GM19397 (cell line): ENCODE results near the gene NAV2.
A peak's percentile ranks its signal among the peaks of the same experiment; 100 is the strongest.
"Not testable (repeated sequence)": the region's sequence is repeated elsewhere in the genome, so short reads cannot be mapped to it uniquely, and the experiment has no call there.

Experiments used
- ATAC-seq: cut with Tn5 transposase; IDR thresholded peaks from one replicate; pipeline ENCODE4 v1.9.1; 2021; ENCODE audit warnings: mild to moderate bottlenecking, moderate library complexity; ENCODE audit not compliant: unreplicated experiment

Gene NAV2

GRCh38 chr11:20064961-20065405, 352.3 kb downstream of the NAV2 start:
- ATAC-seq: no peak

- ATAC-seq: no peak
These were observed 352.8 kb downstream of the NAV2 start for GRCh38 chr11:20065406-20065805.

- no peak for ATAC-seq
These were observed 353.6 kb downstream of the NAV2 start for GRCh38 chr11:20066013-20066782.

DNA sequence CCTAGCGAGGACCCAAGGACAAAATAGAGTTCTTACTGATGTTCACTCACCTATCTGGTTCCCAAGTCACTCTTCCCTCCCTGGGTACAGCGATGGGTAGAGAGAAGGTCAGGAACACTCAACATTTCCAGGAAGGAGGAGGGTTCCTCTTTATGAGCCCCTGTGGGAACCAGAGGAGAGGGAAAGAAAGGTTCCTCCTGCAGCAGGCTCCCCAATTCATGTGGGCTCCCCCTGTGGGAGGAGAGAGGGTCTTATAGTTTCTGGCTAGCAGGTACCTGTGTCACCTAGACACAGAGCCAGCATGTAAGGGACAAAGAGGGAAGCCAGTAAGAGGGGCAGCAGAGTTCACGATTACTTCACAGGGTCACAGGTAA, 354.1 kb downstream of the NAV2 start:
- no peak for ATAC-seq

- ATAC-seq: no peak
These were observed 355.0 kb downstream of the NAV2 start for GRCh38 chr11:20067665-20068064.

DNA sequence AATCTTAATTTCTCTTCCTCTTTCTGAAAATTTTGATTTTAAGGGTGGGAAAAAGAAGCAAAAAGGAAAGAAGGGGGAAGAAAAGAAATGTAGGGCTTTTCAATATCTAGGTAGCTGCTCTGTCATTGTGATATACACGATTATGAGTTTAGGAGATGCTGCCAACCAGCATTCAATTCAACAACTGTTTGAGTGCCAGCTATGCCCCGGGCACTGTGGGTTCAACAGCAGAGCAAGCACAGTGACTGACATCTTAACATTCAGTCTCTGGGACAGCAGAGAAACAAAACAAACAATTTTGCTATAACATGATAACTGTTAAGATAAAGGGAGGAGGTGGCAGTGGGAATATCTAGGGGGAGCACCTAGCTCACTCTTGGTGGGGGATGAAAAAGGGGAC, 356.1 kb downstream of the NAV2 start:
- ATAC-seq: no peak

GRCh38 chr11:20070459-20070858, 357.8 kb downstream of the NAV2 start:
- ATAC-seq: no peak

DNA sequence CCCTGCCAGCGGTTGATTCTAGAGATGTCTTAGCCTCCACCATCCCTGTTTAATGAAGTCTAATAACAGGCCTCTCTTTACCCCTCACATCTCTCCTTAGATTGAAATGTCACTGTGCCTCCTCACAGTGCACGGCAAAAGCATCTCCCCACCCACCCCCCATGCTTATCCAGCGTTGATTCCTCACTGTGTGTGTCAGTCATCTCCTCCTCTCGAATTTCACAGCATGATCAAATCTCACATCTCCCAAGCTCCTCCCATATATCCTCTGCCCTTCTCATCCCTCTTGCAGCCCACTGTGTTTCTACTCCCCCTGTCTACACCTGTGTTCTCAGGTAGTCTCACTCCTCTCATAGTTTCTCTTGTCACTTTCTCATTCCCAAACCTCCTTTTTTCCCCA, 363.0 kb downstream of the NAV2 start:
- ATAC-seq: no peak

- no peak for ATAC-seq
These were observed 366.2 kb downstream of the NAV2 start for GRCh38 chr11:20078846-20079245.

DNA sequence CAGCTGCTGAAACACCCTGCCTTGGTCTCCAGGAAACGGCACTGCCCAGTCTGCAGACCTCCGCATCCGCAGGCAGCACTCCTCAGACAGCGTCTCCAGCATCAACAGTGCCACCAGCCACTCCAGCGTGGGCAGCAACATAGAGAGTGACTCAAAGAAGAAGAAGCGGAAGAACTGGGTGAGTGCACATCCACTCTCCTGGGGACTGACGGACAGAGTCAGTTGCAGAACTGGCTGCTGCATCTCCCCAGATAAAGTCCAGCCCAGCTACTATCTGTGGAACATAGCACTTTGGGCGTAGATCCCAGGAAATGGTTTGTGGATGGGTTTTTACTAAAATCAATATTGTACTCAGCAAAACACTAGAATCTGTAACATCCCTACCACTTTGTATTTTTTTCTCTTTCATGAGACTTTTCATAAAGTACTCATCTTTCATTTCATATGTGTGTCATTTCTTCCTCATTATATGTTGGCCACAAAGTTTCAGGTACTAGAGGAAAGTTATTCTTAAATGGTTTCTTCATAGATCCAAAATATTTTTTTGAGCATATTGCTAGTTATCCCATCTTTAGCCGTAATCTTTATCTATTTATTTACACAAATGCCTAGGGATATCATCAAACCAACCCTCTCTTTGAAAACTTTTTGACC, 367.5 kb downstream of the NAV2 start:
- peak; percentile 52 for ATAC-seq

DNA sequence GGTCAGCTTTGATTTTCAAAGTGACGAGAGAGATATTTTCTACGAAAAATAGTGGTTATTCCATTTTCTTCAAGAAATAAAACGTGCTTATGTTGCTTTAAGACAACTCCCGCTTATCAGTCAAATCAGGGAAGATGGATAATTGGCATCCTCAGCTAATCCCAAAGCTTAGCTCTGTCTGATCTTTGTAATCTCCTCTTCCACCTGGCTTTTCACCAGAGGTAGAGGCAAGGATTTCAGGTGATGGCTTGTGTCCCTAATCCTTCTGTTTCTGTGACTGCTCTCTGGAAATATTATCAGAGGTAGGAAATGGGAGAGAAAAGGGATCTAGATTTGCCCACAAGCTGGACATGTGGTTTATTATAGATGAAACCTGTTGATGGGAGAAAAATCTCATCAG, 368.7 kb downstream of the NAV2 start:
- ATAC-seq: no peak

- ATAC-seq: not testable (repeated sequence)
These were observed 371.2 kb downstream of the NAV2 start for GRCh38 chr11:20083877-20084276.

GRCh38 chr11:20084921-20085814, 372.5 kb downstream of the NAV2 start:
- no peak for ATAC-seq

- no peak for ATAC-seq
These were observed 373.3 kb downstream of the NAV2 start for GRCh38 chr11:20085918-20086317.

GRCh38 chr11:20087118-20087521, 374.5 kb downstream of the NAV2 start:
- no peak for ATAC-seq

- ATAC-seq: no peak
These were observed 376.0 kb downstream of the NAV2 start for GRCh38 chr11:20088397-20089225.

DNA sequence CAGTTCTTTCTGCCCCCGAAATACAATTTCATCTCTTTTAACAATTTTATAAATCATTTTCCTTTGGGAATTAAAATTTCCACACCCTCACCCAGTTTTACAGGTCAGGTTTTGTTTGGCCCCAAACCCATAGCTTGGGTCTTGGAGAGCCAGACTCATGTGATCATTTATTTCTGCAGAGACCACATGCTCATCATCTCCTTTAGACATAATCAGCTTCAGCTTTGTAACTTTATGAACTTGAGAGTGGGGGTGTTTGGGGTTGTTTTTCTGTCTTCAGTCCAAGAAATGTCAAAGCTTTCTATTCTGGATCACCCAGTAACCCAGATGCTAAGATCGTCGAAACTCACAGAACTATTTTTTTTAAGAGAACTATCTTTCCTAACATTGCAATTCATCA, 376.7 kb downstream of the NAV2 start:
- ATAC-seq: no peak

DNA sequence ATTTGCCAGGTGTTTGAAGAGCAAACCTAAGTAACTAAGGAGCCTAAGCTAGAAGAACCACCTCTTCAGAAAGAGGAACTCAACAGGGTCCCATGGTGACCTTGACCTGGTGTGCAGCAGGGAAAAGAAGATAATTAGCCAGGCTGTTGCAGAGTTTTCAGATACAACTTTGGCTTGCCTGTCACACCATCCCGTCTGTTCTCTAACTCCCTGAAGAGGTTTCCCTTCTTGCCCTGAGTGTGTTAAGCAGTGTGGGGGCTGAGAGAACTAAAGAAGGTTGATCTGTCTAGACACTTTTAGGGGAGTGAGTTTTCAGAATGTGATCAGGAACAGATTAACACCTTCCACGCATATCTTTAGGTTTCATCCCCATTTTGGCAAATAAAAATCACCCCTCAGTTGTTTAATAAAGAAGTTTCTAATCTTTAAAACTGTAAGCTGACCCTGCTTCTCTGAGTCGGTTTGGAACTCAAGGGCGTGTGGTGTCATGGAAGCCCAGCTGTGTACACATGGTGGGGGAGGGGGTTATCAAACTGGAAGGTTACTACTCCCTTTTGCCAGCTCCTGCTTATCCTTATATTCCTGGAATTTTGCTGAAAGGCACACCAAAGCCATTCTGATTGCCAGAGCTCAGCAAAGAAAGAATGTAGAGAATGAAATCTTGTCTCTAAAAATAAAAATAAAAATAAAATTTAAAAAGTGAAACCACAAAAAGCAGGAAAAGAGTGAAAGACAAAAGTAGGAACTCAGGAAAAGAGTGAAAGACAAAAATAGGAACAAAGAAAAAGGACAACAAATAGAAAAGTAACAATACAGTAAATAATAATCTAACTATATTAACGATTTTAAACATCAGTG, 377.4 kb downstream of the NAV2 start:
- ATAC-seq: no peak

- no peak for ATAC-seq
These were observed 378.2 kb downstream of the NAV2 start for GRCh38 chr11:20090654-20091374.
